GM21447 (cell line): Measurements from ENCODE around the gene ZNF883.
A peak's percentile ranks its signal among the peaks of the same experiment; 100 is the strongest.
"Not testable (repeated sequence)": the region's sequence is repeated elsewhere in the genome, so short reads cannot be mapped to it uniquely, and the experiment has no call there.

Experiments used
- ATAC-seq: cut with Tn5 transposase; IDR thresholded peaks from one replicate; pipeline ENCODE4 v1.9.1; 2021; ENCODE audit not compliant: unreplicated experiment

The ZNF883 gene

GRCh38 chr9:113011911-113012381 is at the start of gene ZNF883:
Gene ZNF883, minus strand, starts transcription at chr9:113012192.
- ATAC-seq, result no peak

GRCh38 chr9:113061072-113061850 is 49.3 kb upstream of the ZNF883 start:
- ATAC-seq, result not testable (repeated sequence)

- ATAC-seq, result not testable (repeated sequence)
These were observed 47.7 kb upstream of the ZNF883 start for GRCh38 chr9:113059581-113060284.

GRCh38 chr9:113057193-113057592 is 45.2 kb upstream of the ZNF883 start:
- ATAC-seq, result no peak

GRCh38 chr9:113056191-113057106 is 44.5 kb upstream of the ZNF883 start, which contains the start of gene ZFP37:
Gene ZFP37, minus strand, starts transcription at chr9:113056724. Its CDS starts 36 bp downstream, at chr9:113056688.
- ATAC-seq, result peak; percentile 96

GRCh38 chr9:113042884-113043657 is 31.1 kb upstream of the ZNF883 start:
- no peak for ATAC-seq

- no peak for ATAC-seq
These were observed 14.2 kb upstream of the ZNF883 start for GRCh38 chr9:113026200-113026599.

GRCh38 chr9:113018247-113018646 is 6.3 kb upstream of the ZNF883 start:
- ATAC-seq, result no peak

- no peak for ATAC-seq
These were observed 500 bp upstream of the ZNF883 start for GRCh38 chr9:113012492-113012891.

GRCh38 chr9:113005777-113006176 is 6.2 kb downstream of the ZNF883 start:
- no peak for ATAC-seq

GRCh38 chr9:112997236-112997941 is 14.6 kb downstream of the ZNF883 start:
- ATAC-seq, result no peak

GRCh38 chr9:112971415-112971814 is 40.6 kb downstream of the ZNF883 start:
- no peak for ATAC-seq

- no peak for ATAC-seq
These were observed 41.1 kb downstream of the ZNF883 start for GRCh38 chr9:112970939-112971338.

GRCh38 chr9:112969730-112970129 is 42.3 kb downstream of the ZNF883 start:
- no peak for ATAC-seq

- ATAC-seq, result no peak
These were observed 56.4 kb downstream of the ZNF883 start for GRCh38 chr9:112955550-112955949.

GRCh38 chr9:112945620-112946208 is 66.3 kb downstream of the ZNF883 start:
- no peak for ATAC-seq

- no peak for ATAC-seq
These were observed 72.6 kb downstream of the ZNF883 start for GRCh38 chr9:112939418-112939817.

- no peak for ATAC-seq
These were observed 78.3 kb downstream of the ZNF883 start for GRCh38 chr9:112933696-112934095.

- ATAC-seq, result no peak
These were observed 86.8 kb downstream of the ZNF883 start for GRCh38 chr9:112925058-112925641.
